Neural progenitor cell (in vitro differentiated cells): ENCODE measurements around the gene SERPINB6. TPM values are rescaled to one million over a fixed set of nuclear protein-coding genes. Genes with fewer than 3 reads are reported as not detected.

Experiments used
- DNase-seq: peaks from one replicate; pipeline ENCODE4 v3.0.0-alpha.2; 2016; ENCODE audit warnings: low spot score
- H2AFZ ChIP-seq: fragments of 200-600 bp; sonication (generic); replicated peaks from 2 replicates; pipeline ENCODE4 v1.6.1; 2016; ENCODE audit warnings: antibody characterized with exemption
- H3F3A ChIP-seq: fragments of 200-600 bp; sonication (generic); 2 replicates; pipeline ENCODE4 v1.6.1; 2016; ENCODE audit warnings: antibody characterized with exemption, low read depth
- H3K27ac ChIP-seq: fragments of 200-600 bp; sonication (generic); 2 replicates; pipeline ENCODE4 v1.5.1; 2016; ENCODE audit warnings: mild to moderate bottlenecking
- H3K27me3 ChIP-seq: fragments of 200-600 bp; sonication (generic); 2 replicates; pipeline ENCODE4 v1.6.1; 2016; ENCODE audit warnings: mild to moderate bottlenecking, moderate library complexity
- H3K36me3 ChIP-seq: fragments of 200-600 bp; sonication (generic); 2 replicates; pipeline ENCODE4 v1.5.1; 2016
- H3K4me1 ChIP-seq: fragments of 200-600 bp; sonication (generic); 2 replicates; pipeline ENCODE4 v1.6.1; 2016; ENCODE audit warnings: mixed run types
- H3K4me2 ChIP-seq: fragments of 200-600 bp; sonication (generic); 2 replicates; pipeline ENCODE4 v1.6.1; 2016
- H3K4me3 ChIP-seq: fragments of 200-600 bp; sonication (generic); 2 replicates; pipeline ENCODE4 v1.5.1; 2016
- H3K79me2 ChIP-seq: fragments of 200-600 bp; sonication (generic); 2 replicates; pipeline ENCODE4 v1.6.1; 2016; ENCODE audit warnings: low read depth
- H3K9ac ChIP-seq: fragments of 200-600 bp; sonication (generic); 2 replicates; pipeline ENCODE4 v1.6.1; 2016
- H3K9me3 ChIP-seq: fragments of 200-600 bp; sonication (generic); 2 replicates; pipeline ENCODE4 v1.5.1; 2016; ENCODE audit warnings: low read depth
- H4K20me1 ChIP-seq: fragments of 200-600 bp; sonication (generic); 2 replicates; pipeline ENCODE4 v1.6.1; 2016; ENCODE audit warnings: low read depth
- H3K27ac Mint-ChIP-seq: 3 replicates; pipeline ENCODE4 v1.8.0; 2021; ENCODE audit warnings: mixed read lengths
- H3K27me3 Mint-ChIP-seq: 2 replicates; pipeline ENCODE4 v1.8.0; 2022; ENCODE audit warnings: low read depth, mild to moderate bottlenecking, inconsistent platforms, moderate library complexity, mixed read lengths; ENCODE audit not compliant: insufficient read depth
- H3K36me3 Mint-ChIP-seq: 3 replicates; pipeline ENCODE4 v1.8.0; 2021; ENCODE audit warnings: mixed read lengths
- H3K4me1 Mint-ChIP-seq: 3 replicates; pipeline ENCODE4 v1.8.0; 2021; ENCODE audit warnings: mixed read lengths
- H3K4me3 Mint-ChIP-seq: 3 replicates; pipeline ENCODE4 v1.8.0; 2021; ENCODE audit warnings: mild to moderate bottlenecking, moderate library complexity, mixed read lengths
- H3K9me3 Mint-ChIP-seq: 3 replicates; pipeline ENCODE4 v1.8.0; 2020; ENCODE audit warnings: mixed read lengths
- CTCF ChIP-seq: fragments of 200-600 bp; sonication (generic); IDR thresholded peaks from 2 replicates; pipeline ENCODE4 v1.5.1; 2017; ENCODE audit warnings: antibody characterized with exemption, mild to moderate bottlenecking
- EZH2 ChIP-seq: fragments of 200-600 bp; sonication (generic); IDR thresholded peaks from 2 replicates; pipeline ENCODE4 v1.6.1; 2017; ENCODE audit warnings: antibody characterized with exemption, mild to moderate bottlenecking, moderate library complexity
- EZH2phosphoT487 ChIP-seq: fragments of 200-600 bp; sonication (generic); IDR thresholded peaks from 2 replicates; pipeline ENCODE4 v1.6.1; 2017; ENCODE audit warnings: antibody characterized with exemption
- total RNA-seq: library from RNA; depleted of rRNA; stranded (reverse); fragments of >200 nt; gene quantifications from 2 replicates; pipeline ENCODE4 v1.2.3, GENCODE V29; 2015; ENCODE audit warnings: low replicate concordance

SERPINB6 gene
- total RNA-seq, 1 donor from 2014 or later, result 13.3 TPM

DNA sequence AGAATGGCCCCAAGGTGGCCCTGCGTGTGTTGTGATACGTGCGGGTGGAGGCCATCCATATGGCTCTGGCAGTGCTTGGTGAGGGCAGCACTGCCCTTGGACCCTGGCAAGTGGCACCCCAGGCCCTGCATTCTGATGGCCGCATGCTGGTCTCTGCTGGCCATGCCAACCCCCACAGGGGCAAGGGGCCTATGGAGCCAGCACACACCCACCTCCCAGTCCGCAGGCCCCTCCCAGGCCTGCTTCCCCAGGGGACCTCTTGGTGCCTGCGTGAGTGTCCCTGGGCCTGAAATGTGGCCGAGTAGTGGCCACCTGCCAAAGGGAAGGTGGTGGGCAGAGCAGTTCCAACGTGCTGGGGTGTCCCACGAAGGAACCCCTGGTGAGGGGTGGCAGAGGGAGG is 45.9 kb upstream of the SERPINB6 start:
- no peak overlapping the region for H3K27ac Mint-ChIP-seq
- Histone ChIP-seq H3F3A (no peaks in the 10 kb centered on the region), H3K27me3 (no peaks in the 10 kb centered on the region), H3K4me2 (no peak overlapping the region), H3K9me3 (no peaks in the 10 kb centered on the region), H3K9ac (no peak overlapping the region), H4K20me1 (no peaks in the 10 kb centered on the region), H3K36me3 (peaks cover 4% of the 10 kb centered on the region), H3K27ac (no peak overlapping the region), H3K4me3 (no peak overlapping the region), H3K4me1 (no peaks in the 10 kb centered on the region), H2AFZ (no peak overlapping the region), H3K79me2 (no peaks in the 10 kb centered on the region)
- peaks cover 3% of the 10 kb centered on the region for H3K27me3 Mint-ChIP-seq
- peaks cover 7% of the 10 kb centered on the region for H3K9me3 Mint-ChIP-seq
- TF ChIP-seq CTCF (no peak), EZH2 (no peak), EZH2phosphoT487 (no peak)
- no peaks in the 10 kb centered on the region for H3K4me1 Mint-ChIP-seq
- no peak overlapping the region for H3K4me3 Mint-ChIP-seq
- peaks cover 49% of the 10 kb centered on the region for H3K36me3 Mint-ChIP-seq
- no peak for DNase-seq

DNA sequence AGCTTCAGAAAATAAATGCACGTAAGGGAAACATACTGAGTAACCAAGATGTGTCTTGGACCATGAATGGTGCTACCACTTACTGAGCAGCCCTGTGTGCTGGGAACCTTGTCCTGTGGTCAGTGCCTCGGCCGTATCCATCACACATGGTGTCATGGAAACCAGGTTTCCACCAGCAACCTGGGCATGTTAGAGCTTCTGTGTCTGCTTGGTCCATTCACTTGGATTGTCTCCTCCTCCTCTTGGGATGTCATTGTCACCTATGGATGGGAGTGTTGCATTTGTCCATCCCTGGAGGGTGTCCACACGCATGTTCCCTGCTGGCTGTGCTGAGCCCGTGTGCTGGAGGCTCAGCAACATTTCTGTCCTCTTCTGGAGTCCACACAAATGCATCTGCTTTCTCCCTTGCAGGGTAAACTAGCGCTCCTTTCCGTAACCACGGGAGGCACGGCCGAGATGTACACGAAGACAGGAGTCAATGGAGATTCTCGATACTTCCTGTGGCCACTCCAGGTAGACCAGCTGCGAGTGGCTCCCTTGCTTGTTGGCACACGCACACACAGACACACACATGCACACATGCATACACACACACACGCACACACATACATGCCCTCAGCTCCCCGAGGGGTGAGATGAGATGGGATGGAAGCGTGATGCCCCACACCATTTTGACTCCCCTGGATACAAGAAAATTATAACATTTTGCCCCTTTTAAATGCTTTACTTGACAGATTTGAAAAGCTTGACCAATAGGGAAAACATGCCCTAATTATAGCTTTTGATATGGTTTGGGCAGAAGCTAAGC is 45.3 kb upstream of the SERPINB6 start:
- no peak overlapping the region for H3K4me3 Mint-ChIP-seq
- no peak overlapping the region for H3K27ac ChIP-seq

DNA sequence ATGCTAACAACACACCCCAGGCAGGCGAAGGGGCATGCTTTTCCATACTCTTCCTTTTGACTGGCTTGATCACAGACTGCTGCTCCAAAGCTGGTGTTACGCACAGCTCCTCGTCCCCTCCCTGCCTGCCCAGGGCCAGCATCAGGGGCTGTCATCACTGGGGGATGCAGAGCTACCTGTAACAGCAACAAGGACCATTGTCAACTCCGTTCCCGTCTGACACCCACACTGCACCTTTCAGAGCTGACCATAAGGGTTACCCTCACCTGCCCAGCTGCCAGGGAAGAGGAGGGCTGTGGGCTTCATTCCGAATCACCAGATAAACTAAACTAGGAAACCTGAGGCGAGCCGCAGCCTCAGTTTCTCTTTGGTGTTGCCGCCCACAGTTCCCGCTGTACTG is 43.8 kb upstream of the SERPINB6 start:
- H3K79me2 ChIP-seq, result no peaks in the 10 kb centered on the region
- Mint-ChIP-seq H3K36me3 (peaks cover 67% of the 10 kb centered on the region), H3K4me3 (no peak overlapping the region), H3K9me3 (peaks cover 27% of the 10 kb centered on the region), H3K4me1 (no peaks in the 10 kb centered on the region), H3K27me3 (no peaks in the 10 kb centered on the region), H3K27ac (no peak overlapping the region)
- H3K27ac ChIP-seq, result no peak overlapping the region
- H3K27me3 ChIP-seq, result no peaks in the 10 kb centered on the region
- no peak overlapping the region for H3K9ac ChIP-seq
- no peak for TF ChIP-seq EZH2phosphoT487
- TF ChIP-seq EZH2, result no peak
- no peak for TF ChIP-seq CTCF
- H3K4me3 ChIP-seq, result no peak overlapping the region
- DNase-seq, result no peak
- peaks cover 12% of the 10 kb centered on the region for H3K36me3 ChIP-seq
- H3K9me3 ChIP-seq, result peaks cover 7% of the 10 kb centered on the region
- H4K20me1 ChIP-seq, result no peaks in the 10 kb centered on the region
- H3K4me2 ChIP-seq, result no peak overlapping the region
- no peak overlapping the region for H2AFZ ChIP-seq
- no peaks in the 10 kb centered on the region for H3F3A ChIP-seq
- H3K4me1 ChIP-seq, result peaks cover 1% of the 10 kb centered on the region

More for the DNA sequence above, 45.3 kb upstream of the SERPINB6 start:
- H2AFZ ChIP-seq, result no peak overlapping the region
- H3K36me3 ChIP-seq, result peaks cover 5% of the 10 kb centered on the region
- no peak for DNase-seq
- peaks cover 56% of the 10 kb centered on the region for H3K36me3 Mint-ChIP-seq
- H3K9ac ChIP-seq, result no peak overlapping the region
- no peaks in the 10 kb centered on the region for H4K20me1 ChIP-seq
- peaks cover 12% of the 10 kb centered on the region for H3K9me3 Mint-ChIP-seq
- H3F3A ChIP-seq, result no peaks in the 10 kb centered on the region
- no peaks in the 10 kb centered on the region for H3K9me3 ChIP-seq
- TF ChIP-seq EZH2, result no peak
- no peak for TF ChIP-seq EZH2phosphoT487
- H3K27me3 Mint-ChIP-seq, result peaks cover 3% of the 10 kb centered on the region
- no peaks in the 10 kb centered on the region for H3K27me3 ChIP-seq
- no peak overlapping the region for H3K4me2 ChIP-seq
- H3K4me1 Mint-ChIP-seq, result no peaks in the 10 kb centered on the region
- no peak overlapping the region for H3K27ac Mint-ChIP-seq
- H3K4me1 ChIP-seq, result no peaks in the 10 kb centered on the region
- no peaks in the 10 kb centered on the region for H3K79me2 ChIP-seq
- no peak overlapping the region for H3K4me3 ChIP-seq

GRCh38 chr6:3014675-3015066 is 43.3 kb upstream of the SERPINB6 start:
- Histone ChIP-seq H3K4me1 (peaks cover 6% of the 10 kb centered on the region), H3F3A (no peaks in the 10 kb centered on the region), H3K9me3 (peaks cover 7% of the 10 kb centered on the region), H2AFZ (no peak overlapping the region), H4K20me1 (no peaks in the 10 kb centered on the region), H3K4me3 (no peak overlapping the region), H3K27me3 (no peaks in the 10 kb centered on the region), H3K79me2 (no peaks in the 10 kb centered on the region), H3K27ac (no peak overlapping the region), H3K4me2 (no peak overlapping the region), H3K9ac (no peak overlapping the region), H3K36me3 (peaks cover 12% of the 10 kb centered on the region)
- H3K36me3 Mint-ChIP-seq, result peaks cover 67% of the 10 kb centered on the region
- no peak overlapping the region for H3K4me3 Mint-ChIP-seq
- no peaks in the 10 kb centered on the region for H3K27me3 Mint-ChIP-seq
- peaks cover 3% of the 10 kb centered on the region for H3K4me1 Mint-ChIP-seq
- peaks cover 32% of the 10 kb centered on the region for H3K9me3 Mint-ChIP-seq
- TF ChIP-seq EZH2 (no peak), EZH2phosphoT487 (no peak), CTCF (no peak)
- H3K27ac Mint-ChIP-seq, result no peak overlapping the region
- DNase-seq, result no peak
